ENCODE results near the gene SSC4D. TPM values are rescaled to one million over a fixed set of nuclear protein-coding genes. Genes with fewer than 3 reads are reported as not detected.

The SSC4D gene
- total RNA-seq, 1 donor from 2014 or later = 4.9 TPM

DNA sequence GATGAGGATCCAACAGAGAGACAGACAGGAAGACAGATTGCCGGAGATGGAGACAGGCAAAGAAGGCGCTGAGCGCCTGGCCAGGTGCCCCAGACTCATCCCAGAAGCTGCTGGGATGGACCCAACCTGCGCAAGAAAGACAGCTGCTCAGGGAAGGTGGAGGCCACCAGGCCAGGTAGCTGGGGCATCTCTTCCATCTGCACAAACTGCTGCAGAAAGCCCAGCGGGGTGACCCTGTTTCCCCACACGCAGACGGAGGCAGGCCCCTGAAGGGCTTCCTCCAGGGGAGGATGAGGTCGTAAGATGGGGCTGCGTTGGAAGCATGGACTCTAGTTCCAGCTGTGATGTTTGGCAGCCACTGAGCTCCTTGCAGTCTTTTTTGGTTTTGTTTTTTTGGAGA lies 34.2 kb downstream of the SSC4D start:
- Mint-ChIP-seq H3K4me3 (no peak overlapping the region), H3K36me3 (no peaks in the 10 kb centered on the region), H3K27me3 (peaks cover 5% of the 10 kb centered on the region), H3K4me1 (ENCODE audit: unreplicated experiment) (peaks cover 21% of the 10 kb centered on the region), H3K27ac (no peak overlapping the region), H3K9me3 (peaks cover 4% of the 10 kb centered on the region)
- no peak for TF ChIP-seq CTCF (conservative IDR thresholded peaks at IDR 0.05)
- no peak for DNase-seq (ENCODE audit: extremely low spot score, unreplicated experiment)

- H3K36me3 Mint-ChIP-seq = no peaks in the 10 kb centered on the region
Observed at GRCh38 chr7:76372984-76373833, 36.3 kb downstream of the SSC4D start.

DNA sequence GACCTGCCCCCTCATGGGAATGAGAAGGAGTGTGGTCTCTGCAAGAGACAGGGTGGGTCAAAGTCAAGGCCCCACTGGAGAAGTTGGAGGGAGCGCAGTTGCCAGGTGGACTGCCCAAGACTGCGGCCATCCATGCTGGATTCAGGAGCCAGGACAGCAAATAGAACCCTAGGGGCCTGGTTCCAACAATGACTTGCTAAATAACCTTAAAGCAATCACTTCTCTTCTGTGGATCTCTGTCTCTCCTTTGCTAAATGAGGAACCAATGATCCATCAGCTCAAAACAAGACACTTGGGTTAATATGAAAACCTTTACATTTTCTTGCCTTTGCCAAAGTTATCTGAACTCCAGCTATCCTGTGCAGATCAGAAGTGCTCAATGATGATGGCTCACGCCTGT lies 38.1 kb downstream of the SSC4D start:
- Mint-ChIP-seq H3K9me3 (peaks cover 4% of the 10 kb centered on the region), H3K27ac (no peak overlapping the region), H3K4me1 (ENCODE audit: unreplicated experiment) (peaks cover 12% of the 10 kb centered on the region), H3K4me3 (no peak overlapping the region), H3K27me3 (peaks cover 5% of the 10 kb centered on the region), H3K36me3 (no peaks in the 10 kb centered on the region)
- no peak for DNase-seq (ENCODE audit: extremely low spot score, unreplicated experiment)
- no peak for TF ChIP-seq CTCF (conservative IDR thresholded peaks at IDR 0.05)

More at GRCh38 chr7:76372984-76373833, 36.3 kb downstream of the SSC4D start:
- peaks cover 4% of the 10 kb centered on the region for H3K9me3 Mint-ChIP-seq
- DNase-seq (ENCODE audit: extremely low spot score, unreplicated experiment) = no peak
- H3K4me3 Mint-ChIP-seq = peak overlapping the region; percentile 52
- peak overlapping the region; percentile 91 for H3K27ac Mint-ChIP-seq
- no peak for TF ChIP-seq CTCF (conservative IDR thresholded peaks at IDR 0.05)
- H3K4me1 Mint-ChIP-seq (ENCODE audit: unreplicated experiment) = peaks cover 20% of the 10 kb centered on the region
- H3K27me3 Mint-ChIP-seq = peaks cover 5% of the 10 kb centered on the region

DNA sequence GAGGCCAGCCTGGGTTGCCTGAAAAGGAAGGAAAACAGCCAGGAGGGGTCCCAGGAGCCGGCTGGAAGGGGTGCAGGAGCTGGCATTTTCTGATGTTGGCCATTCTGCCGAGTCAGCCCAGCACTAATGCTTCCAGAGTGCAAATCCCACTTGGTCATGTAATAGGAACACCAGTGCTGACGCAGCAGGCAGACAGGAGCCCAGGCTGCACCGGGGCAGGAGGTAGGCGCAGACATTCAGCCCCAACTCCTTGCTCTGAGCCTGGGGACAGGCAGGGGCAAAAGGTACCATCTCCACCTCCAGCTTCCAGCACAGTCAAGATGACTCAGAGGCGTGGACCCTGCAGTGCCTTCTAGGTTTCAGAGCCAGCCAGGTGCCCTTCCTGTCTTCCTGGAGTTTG lies 40.5 kb downstream of the SSC4D start:
- peaks cover 5% of the 10 kb centered on the region for H3K27me3 Mint-ChIP-seq
- peaks cover 16% of the 10 kb centered on the region for H3K4me1 Mint-ChIP-seq (ENCODE audit: unreplicated experiment)
- peaks cover 4% of the 10 kb centered on the region for H3K9me3 Mint-ChIP-seq
- DNase-seq (ENCODE audit: extremely low spot score, unreplicated experiment) = no peak
- no peak overlapping the region for H3K27ac Mint-ChIP-seq
- H3K4me3 Mint-ChIP-seq = no peak overlapping the region
- H3K36me3 Mint-ChIP-seq = no peaks in the 10 kb centered on the region
- no peak for TF ChIP-seq CTCF (conservative IDR thresholded peaks at IDR 0.05)

- no peaks in the 10 kb centered on the region for H3K36me3 Mint-ChIP-seq
- peaks cover 2% of the 10 kb centered on the region for H3K27me3 Mint-ChIP-seq
- H3K9me3 Mint-ChIP-seq = peaks cover under 1% of the 10 kb centered on the region
- H3K4me1 Mint-ChIP-seq (ENCODE audit: unreplicated experiment) = peaks cover 15% of the 10 kb centered on the region
- no peak overlapping the region for H3K4me3 Mint-ChIP-seq
- TF ChIP-seq CTCF (conservative IDR thresholded peaks at IDR 0.05) = no peak
- no peak for DNase-seq (ENCODE audit: extremely low spot score, unreplicated experiment)
- no peak overlapping the region for H3K27ac Mint-ChIP-seq
Observed at GRCh38 chr7:76368190-76368589, 41.3 kb downstream of the SSC4D start.

All from type B pancreatic cell (in vitro differentiated cells).